Right hindlimb (tissue), 1 donor: ENCODE data around the gene FOXF1.
A peak's percentile ranks its signal among the peaks of the same experiment; 100 is the strongest.

Source experiments
- DNase-seq: peaks from one replicate; pipeline ENCODE4 v3.0.0-alpha.2; 2018

FOXF1 gene

DNA sequence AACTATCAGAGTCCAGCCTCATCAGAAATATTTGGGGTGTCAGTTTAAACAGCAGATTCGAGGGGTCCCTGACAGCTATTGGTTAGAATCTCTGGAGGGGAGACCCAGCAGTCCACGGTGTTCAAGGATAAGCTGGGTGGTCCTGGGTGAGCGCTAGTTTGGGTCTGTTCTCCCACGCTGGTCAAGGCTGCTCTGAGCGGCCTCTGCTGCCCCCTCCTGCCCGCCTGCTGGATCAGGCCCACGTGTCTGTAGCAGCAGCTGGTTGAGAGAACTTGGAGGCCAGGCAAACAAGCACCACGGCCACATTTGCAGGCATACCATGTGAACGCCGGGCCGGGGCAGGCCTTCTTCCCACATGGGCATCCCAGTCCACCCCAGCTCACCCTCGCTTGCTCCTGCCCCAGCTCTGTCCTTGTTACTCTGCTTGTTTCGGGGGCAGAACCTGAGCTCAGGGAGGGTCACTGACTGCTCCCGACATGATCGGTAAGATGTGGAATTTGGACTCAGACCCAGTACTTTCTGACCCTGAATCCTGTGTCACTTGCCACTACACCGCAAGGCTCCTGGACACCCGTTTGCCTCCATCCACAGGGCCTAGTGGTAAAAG lies 7.4 kb downstream of the FOXF1 start:
- peak; percentile 82 for DNase-seq

DNA sequence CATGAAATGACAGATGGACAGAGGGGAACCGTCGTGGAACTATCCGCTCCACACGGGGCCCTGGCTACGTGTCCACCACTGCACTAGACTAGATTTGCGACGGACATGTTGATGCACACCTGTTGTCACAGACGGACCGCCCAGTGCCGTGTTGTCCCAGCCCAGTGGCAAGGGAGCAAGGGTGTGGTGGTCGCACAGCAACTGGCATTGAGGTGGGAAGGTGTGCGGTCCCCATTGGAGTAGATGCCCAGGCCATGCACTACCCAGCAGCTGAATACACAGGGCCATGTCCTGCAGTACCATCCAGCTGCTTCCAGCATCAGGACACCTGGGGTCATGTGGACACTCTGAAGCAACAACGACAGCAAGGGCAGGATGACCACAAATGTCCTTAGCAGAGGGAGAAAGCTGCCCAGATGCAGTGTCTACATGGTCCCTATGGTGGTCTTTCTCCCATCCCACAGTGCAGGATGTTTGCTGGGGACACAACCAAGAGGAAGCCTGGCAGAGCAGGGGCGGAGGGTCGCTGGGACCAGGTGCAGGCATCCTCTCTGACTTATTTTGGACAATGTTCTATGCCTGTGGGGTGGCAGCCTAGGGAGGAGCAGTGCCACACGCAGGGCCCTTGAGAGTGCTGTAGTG lies 8.8 kb downstream of the FOXF1 start:
- DNase-seq = no peak

DNA sequence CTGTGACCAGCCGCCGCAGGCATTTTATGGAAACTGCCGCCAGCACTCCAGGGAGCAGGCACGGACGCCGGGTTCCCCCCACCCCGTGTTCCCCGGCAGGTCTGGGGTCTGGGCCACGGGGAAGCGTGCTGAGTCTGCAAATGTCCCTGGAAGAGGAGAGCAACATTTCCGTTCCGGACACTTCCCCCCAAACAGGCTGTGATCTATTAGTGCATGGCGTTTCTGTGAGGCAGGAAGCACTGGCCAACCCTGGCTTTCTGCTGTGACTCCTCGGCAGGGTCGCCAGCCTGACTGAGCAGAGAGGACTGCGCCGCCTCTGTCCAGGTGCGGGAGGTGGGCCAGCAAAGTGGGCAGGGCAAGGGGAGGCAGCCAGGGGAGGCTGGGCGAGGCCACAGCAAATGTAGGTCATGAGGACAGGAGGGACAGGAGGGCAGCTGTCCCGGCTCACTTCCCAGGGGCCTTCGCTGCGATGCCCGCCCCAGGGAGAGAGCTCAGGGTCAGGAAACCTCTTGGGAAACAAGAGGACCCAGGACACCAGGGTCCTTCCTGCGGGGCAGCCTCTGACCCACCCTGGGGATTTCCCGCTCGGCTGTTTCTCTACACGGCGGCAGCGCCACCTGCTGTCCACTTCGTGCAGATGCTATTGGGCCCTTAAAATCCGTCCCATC lies 9.5 kb downstream of the FOXF1 start:
- peak; percentile 59 for DNase-seq

DNA sequence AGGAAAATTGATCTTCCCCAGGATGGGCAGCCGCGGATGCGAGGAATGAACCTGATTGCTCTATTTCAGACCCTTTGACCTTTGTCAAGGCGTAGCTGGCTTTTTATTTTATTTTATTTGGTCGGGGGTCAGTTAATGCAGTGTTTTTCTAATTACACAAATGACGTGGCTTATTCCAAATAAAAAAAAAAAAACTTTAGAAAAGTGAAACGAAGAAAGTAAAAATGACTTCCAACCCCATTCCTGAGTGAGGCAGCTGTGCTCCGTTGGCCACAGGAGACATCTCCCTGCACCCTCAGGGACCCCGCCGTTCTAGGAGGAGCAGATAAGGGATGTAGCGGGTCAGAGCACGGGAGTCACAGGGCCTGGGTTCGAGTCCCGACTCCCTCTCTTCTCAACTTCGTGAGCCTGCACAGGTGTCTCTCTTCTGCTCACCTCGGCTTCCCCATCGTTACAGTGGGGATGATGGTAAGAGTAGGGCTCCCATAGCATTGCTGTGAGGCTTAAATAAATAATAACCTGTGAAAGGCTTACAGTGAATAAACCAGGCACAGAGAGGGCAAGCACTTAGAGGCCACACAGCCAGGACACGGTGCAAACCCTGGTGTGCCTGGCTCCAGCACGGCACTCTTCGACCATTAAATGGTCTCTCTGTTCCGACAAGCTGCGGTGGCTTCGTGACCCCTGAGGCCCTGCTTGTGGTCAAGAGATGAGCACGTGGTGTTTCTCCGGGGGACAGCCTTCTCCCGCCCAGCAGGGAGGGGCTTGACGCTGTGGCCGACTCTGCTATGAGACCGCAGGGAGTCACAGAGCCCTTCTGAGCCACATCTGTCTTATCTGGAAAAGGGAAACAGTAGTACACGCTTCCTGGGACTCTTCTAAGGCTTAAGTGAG lies 10.2 kb downstream of the FOXF1 start:
- DNase-seq = no peak

DNA sequence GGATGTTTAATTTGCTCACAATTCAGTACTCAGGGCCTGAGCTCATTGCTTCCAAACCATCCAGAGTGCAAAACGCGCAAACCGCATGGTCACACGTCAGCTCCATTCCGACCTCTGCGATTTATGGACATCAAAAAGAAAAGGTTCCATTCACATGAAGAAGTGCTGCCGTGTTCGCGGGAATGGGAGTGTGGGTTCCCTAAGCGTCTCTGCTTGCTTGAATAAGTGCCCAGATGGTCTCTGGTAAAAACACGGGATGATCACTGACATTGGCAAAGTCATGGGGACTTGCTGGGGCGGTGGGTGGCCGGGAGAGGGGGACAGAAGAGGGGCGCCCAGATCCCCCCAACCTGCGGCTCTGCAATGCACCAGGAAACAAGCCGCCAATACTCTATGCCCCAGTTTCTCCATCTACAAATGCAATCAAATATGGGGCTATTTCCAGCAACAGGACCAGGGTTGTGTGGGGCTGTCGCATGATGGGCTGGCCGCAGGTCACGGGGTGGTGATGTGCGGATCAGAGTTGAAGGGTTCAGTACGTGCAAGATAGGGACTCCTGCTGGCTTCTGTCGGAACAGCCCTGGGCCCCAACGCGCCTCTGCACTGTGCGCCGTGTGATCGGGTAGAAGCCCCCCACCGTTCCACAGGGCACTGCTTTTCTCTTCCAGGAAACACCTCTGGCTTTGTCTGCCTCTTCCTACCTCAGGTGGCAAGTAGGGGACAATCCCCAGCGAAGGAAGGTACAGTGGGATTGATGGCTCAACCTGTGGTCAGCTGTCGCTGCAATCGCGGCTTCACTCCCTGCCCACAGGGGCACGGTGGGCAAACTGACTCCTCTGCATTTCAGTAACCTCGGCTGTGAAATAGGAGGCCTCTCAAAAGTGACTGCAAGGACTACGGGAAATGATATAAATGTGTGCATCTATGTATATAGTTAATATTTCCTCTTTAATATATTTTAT lies 11.2 kb downstream of the FOXF1 start:
- DNase-seq = no peak

DNA sequence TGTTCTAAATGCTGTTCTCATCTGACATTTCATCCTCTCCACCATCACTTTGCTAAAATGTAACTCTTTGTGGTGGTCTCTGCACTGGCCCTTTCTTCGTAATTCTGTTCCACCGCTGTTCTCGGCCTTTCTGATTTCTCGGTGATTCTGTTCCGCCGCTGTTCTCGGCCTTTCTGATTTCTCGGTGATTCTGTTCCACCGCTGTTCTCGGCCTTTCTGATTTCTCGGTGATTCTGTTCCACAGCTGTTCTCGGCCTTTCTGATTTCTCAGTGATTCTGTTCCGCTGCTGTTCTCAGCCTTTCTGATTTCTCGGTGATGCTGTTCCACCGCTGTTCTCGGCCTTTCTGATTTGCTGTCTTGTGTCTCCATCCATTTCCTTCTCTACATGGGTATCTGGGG lies 12.3 kb downstream of the FOXF1 start:
- DNase-seq = no peak

DNA sequence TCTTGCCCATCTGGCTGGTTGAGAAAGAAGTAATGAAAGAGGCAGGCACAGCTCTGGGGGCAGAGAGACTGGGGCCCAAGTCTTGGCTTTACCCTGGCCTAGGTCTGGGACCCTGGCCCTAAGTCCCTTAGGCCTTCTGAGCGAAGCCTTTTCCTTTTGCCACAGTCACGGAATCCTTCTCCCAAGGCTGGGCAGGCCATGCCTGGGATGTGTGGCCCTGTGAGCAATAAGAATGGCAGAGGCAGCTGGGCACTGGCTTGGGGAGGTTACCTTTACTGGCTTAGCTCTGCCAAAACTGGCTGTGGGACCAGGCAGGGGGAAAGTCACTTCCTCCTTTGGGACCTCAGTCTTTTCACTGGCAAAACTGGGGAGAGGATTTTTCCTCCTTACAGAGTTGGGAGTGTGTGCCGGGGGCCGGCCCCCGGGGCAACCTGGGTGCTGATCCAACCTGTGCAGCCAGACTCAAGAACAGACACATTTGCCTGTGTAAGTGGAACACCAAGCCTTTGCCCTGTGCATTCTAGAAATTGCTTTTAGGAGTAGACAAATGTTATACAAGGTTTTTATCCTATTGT lies 12.9 kb downstream of the FOXF1 start:
- DNase-seq = no peak

DNA sequence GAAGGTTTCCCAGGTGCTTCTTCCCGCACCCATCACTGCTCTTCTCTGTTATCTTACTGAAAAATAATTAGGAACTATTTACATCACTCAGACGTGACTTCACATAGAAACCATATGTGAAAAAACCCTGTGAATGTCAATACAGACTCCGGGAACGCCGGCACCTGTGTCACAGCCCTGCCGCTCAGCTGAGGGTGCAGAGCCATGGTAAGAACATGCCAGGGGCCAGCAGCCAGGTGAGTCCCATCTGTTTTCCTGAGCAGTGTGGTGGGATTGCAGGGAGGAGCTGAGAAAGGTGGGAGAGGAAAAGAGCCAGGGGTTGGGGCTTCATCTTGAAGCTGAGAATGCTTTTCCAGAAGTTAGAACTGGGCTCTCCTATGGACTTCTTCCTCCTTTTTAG lies 13.7 kb downstream of the FOXF1 start:
- no peak for DNase-seq

DNA sequence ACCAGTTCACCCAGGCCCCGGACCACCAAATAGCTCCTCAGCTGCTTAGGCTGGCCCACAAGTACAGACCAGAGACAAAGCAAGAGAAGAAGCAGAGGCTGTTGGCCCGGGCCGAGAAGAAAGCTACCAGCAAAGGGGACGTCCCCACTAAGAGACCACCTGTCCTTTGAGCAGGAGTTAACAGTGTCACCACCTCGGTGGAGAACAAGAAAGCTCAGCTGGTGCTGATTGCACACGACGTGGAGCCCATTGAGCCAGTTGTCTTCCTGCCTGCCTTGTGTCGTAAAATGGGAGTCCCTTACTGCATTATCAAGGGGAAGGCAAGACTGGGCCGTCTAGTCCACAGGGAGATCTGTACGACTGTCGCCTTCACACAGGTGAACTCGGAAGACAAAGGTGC lies 15.4 kb downstream of the FOXF1 start:
- no peak for DNase-seq

DNA sequence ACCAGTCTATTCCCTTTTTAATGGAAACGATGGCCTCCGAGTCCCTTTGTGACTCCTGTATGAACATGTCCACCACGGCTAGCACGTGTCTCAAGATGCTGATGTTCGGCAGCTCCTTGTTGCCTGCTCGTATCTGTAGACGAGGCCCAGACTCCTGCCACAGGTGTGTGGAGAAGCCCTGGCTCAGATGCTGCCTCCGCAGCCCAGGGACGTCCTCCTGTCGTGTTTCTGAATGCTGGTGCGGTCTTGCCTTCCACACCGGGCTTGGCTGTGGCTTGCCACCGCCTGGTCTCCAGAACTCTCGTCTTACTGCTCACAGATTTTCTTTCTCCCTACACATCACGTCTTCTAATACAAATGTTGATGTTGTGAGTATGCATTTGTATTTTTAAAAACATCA lies 17.0 kb downstream of the FOXF1 start:
- DNase-seq = no peak

DNA sequence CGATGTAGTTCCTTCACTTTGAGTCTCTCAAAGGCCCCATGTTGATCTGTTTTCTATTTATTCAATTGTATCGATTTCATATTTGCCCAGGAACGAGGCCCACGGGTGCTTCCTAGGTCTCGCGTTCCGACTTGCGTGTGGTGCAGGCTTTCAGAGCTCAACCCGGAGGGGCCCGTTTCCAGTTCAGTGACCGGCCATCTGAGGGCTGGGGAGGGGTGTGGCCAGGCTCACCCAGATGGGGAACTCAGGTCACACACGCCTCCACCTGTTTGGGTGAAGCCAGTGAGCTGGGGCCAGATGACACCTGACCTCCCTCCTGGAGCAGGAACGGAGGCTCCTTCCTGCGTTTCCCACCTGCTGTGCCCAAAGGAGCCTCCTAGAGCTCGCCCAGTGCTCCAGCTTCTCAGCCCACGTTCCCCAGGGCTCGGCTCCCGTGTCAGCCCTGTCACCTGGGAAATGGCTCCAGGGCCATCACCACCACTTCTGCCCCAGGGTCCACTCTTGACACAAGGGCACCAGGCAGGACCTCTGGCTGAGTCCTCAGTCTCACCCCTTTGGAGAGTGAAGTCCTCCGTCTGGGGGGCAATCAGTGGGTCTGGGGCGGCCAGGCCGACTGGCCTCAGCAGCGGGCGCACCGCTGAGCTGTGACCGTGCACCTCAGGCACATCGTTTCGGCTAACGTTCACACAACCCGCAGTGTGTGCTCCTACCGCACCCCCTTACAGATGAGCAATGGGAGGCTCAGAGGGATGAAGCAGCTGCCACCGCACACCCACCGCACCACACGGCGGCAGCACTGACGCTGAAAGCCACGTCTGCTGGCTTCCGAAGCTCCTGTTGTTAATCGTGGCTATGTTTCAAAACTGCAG lies 18.0 kb downstream of the FOXF1 start:
- DNase-seq = no peak

DNA sequence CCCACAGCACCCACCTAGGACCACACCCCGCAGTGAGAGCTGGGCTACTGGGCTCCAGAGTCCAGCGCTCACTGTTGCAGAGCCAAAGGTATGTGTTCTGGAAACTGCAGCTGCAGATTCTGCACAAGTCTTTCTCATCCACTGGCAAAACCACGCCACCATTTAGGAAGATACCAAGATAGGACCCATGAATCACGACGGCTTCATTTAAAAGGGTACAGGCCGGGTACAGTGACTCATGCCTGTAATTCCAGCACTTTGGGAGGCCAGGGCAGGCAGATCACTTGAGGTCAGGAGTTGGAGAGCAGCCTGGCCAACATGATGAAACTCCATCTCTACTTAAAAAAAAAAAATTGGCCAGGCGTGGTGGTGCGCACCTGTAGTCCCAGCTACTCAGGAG lies 18.8 kb downstream of the FOXF1 start:
- no peak for DNase-seq

DNA sequence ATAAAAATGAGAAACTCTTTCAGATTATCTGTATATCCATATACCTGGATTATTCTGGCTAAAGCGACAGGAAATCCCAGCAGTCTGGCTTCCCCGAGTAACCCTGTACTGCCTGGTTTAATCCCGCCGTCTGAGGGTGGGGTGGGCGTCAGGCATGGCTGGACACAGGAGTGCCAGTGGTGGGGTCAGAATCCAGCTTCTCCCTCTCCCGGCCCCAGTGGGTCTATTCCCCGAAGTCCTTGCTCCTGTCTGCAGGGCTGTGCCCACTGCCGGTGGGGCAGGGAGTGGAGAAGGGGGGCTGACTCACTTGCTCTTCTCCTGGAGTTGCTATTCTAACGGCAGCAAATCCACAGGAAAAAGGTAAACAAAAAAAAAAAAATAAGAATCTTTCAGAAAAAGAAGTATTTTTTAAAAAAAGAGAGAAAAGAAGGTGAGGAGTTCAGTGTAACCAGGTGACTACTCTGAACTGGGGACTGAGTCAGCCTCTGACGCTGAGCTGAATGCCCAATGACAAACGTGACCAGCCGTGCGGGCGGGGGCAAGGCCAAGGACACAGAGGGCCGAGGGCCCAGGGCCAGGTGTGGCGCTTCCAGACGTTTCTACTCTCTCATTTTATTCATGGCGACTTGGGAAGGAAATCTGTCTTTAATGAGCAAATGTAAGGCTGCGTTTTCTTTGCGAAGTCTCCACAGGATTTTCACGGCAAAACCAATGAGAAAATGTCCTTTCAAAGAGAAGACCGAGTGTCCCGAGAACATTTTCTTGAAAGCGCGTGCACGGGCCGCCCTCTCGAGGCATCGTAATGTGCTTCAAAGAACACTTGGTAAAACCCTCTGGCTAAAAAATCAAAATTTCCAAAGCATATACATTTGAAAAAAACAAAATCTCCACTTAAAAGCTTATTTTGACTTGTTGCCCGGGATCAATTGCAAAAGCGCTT lies 20.2 kb downstream of the FOXF1 start:
- no peak for DNase-seq

DNA sequence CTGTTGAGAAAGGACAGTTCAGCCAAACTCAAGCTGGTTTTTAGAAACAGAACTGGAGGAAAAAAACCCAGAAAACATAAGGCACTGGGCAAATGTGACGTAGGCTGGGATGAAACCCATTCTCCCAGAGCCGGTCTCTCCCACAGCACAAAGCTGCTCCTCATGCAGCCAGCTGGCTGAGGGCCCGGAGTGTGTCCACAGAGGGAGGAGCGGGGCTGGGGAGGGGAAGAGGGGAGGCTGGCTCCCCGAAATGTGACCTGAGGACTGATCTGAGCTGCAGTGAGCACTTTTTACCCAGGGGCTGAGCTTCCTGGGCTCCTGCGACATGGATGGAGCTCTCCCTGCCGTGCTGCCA lies 20.8 kb downstream of the FOXF1 start:
- DNase-seq = peak; percentile 88

DNA sequence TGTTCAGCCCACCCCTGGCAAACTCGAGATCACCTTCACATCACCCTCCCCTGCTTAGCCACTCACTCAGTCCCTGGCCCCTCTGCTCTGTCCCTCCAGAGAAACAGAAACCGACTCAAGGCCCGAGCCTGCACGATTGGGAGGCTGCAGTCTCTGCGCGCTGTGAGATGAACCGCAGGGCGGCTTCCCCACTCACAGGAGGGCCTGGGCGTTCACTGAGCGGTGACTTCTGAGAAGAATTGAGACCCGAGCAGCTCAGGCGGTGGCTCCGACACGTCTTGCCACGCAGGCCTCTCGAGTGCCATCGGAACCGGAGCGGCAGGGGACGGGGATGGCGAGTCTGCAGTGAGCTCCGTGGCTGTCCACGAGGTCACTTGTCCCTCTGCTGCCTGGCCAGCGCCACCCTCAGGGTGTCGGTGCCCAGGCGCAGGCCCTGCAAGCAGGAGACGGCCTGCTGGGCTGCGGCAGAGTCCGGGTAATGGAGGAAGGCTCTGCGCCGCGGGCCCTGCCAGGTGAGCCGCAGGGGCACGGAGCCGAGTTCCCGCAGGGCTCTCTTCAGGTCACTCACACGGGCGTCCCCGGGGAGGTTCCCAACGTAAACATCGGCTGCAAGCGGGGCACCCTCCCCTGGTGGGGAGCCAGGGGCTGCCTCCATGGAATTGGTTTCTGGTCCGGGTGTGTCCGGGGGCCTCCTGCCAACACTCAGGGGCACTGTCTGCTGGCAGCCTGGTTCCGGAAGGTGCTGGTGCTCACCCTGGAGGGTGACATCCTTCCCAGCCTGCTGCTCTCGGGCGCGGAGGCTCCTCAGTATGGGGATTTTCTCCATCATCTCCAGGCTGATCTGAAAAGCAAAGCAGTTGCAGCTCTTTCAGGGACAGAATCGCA lies 21.6 kb downstream of the FOXF1 start:
- DNase-seq = peak; percentile 19

DNA sequence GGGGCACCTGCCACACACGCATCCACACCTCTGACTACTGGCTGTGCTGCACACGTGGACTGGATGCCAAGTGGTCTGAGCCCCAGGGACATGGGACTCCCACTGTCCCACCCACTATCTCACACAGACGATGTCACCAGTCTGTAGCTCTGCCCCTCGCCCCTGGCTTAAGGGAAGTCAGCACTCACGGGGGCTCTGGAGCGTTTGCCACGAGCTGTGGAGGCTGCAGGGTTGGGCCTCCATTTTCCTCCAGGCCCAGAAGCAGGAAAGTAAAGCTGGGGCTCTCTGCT lies 22.1 kb downstream of the FOXF1 start:
- DNase-seq = no peak

DNA sequence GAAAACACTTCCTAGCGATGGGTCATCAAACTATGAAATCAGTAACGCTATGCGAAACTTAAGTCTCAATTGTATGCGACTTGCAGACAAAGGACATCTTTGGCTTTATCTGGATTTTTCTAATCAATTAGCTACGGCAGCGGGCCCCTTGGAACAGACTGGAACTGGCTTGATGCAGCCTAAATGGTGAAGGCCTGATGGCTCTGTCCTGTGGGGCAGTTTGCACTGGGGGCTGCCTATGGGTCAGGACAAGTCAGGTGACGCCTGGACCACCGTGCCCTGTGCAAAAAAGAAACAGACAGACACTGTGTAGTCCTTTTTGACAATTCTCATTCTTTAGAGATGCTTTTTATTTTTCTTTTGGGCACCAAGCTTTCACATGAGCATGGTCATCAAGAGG lies 22.7 kb downstream of the FOXF1 start:
- no peak for DNase-seq

DNA sequence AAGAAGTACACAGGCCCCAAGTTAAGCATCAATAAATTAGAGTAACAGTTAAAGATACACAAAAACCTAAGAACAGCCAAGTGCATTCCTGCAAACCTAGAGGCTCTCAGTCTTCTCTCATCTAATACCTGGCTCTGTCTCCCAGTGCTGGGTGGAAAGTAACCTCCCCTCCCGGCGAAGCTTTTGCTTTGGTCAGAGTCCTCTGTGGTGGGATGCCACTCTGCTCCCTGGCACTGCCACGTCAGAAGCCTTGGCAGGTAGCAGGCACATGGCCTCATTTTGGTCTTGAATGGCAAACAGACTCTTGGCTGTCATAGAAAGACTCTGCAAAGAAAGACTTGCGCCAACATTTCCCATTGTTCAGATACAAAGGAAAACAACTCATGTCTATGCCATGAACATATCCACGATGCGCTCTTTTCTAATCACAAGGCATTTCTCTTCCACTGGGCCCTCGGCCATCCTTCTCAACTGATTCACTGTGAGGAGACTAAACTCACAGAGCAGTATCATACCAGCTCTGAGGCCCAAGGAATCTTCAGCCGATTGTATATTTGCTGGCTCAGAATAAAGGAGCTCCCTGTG lies 23.5 kb downstream of the FOXF1 start:
- no peak for DNase-seq
